Measurements from ENCODE around the gene DPYSL5. TPM values are rescaled to one million over a fixed set of nuclear protein-coding genes. Genes with fewer than 3 reads are reported as not detected.

Gene DPYSL5
- total and polyA plus RNA-seq, 9 of the 15 experiments (the other 6 are each of a cell fraction or from before 2014, with no cell fraction given): 0.06 TPM; not detected in 8

- no peak for TF ChIP-seq ZBTB40 (IDR thresholded peaks at IDR 0.05)
- TF ChIP-seq ZBTB40 (CRISPR knock-in tag; IDR thresholded peaks at IDR 0.05): no peak
Observed at GRCh38 chr2:26950246-26950645, 102.3 kb downstream of the DPYSL5 start (continued).

Measured in K562 (cell line).